K562 (cell line): Measurements from ENCODE around the gene UBXN11. TPM values are rescaled to one million over a fixed set of nuclear protein-coding genes. Genes with fewer than 3 reads are reported as not detected.
A peak's percentile ranks its signal among the peaks of the same experiment; 100 is the strongest.

Experiments used
- ATAC-seq: fragments of 200-7000 bp; cut with Tn5 transposase; 3 replicates; pipeline ENCODE4 v1.9.1; 2020; ENCODE audit warnings: moderate library complexity
- BruUV-seq: library from RNA; stranded (reverse); fragments of 400-500 nt; replicated peaks from 2 replicates; lab custom pipeline; 2021; lab: Mats Ljungman, UMichigan
- CTCF ChIA-PET: fragments of 300-600 bp; formaldehyde crosslinking; extraction: SDS; loops from one replicate; lab custom pipeline; 2021; ENCODE audit warnings: low intra/inter-chr PET ratio; lab: Yijun Ruan, JAX
- POLR2A ChIA-PET: fragments of 300-600, 350-650 bp; sonication (Branson Sonifier 250); formaldehyde crosslinking; extraction: SDS; loops from one replicate; lab custom pipeline; 2021; ENCODE audit warnings: antibody characterized with exemption, inconsistent platforms; lab: Yijun Ruan, JAX
- DNase-seq, 4 experiments: peaks; one replicate each; pipeline versions ENCODE4 v3.0.0 to v3.0.0-alpha.2; 2011 to 2018; ENCODE audit warnings: low spot score in 3 of 4, mixed read lengths in 3 of 4; ENCODE audit errors: extremely low read depth in 1 of 4
- FAIRE-seq: peaks from 2 replicates; lab custom pipeline; 2011; peaks lifted over from hg19 to GRCh38; lab: Jason Lieb, UNC
- H2AFZ ChIP-seq: 2 replicates; pipeline ENCODE4 v1.6.0; 2011; ENCODE audit warnings: low read depth, low read length, control low read depth, inconsistent platforms
- H3K27ac ChIP-seq: fragments of 200-600 bp; 3 replicates; pipeline ENCODE4 v1.8.0; 2011; ENCODE audit warnings: low read depth, mild to moderate bottlenecking, control low read depth, inconsistent platforms, low read length, moderate library complexity, mixed read lengths; ENCODE audit errors: extremely low read depth
- H3K27me3 ChIP-seq, 2 experiments: fragments of 300-600 bp in 1 of 2; 2 replicates in 1 of 2; 3 replicates in 1 of 2; pipeline versions ENCODE4 v1.6.0 to v1.8.0; 2011; ENCODE audit warnings: inconsistent platforms in 2 of 2, low read length in 2 of 2, mild to moderate bottlenecking in 1 of 2, mixed read lengths in 1 of 2, moderate library complexity in 1 of 2; ENCODE audit not compliant: control insufficient read depth in 2 of 2, insufficient read depth in 2 of 2
- H3K36me3 ChIP-seq: fragments of 300-600 bp; 3 replicates; pipeline ENCODE4 v1.8.0; 2011; ENCODE audit warnings: mild to moderate bottlenecking, low read length, inconsistent platforms; ENCODE audit not compliant: control insufficient read depth, insufficient read depth
- H3K4me1 ChIP-seq, 2 experiments: fragments of 200-600 bp in 1 of 2; replicated peaks in 1 of 2; 2 replicates in 1 of 2; 3 replicates in 1 of 2; pipeline versions ENCODE4 v1.5.1 to v1.8.0; 2011; ENCODE audit warnings: inconsistent platforms in 2 of 2, low read length in 2 of 2, mild to moderate bottlenecking in 1 of 2, mixed read lengths in 1 of 2, moderate library complexity in 1 of 2; ENCODE audit not compliant: control insufficient read depth in 2 of 2, insufficient read depth in 2 of 2
- H3K4me2 ChIP-seq: 2 replicates; pipeline ENCODE4 v1.6.1; 2011; ENCODE audit warnings: low read length, control low read depth, inconsistent platforms, mixed read lengths; ENCODE audit not compliant: insufficient read depth
- H3K4me3 ChIP-seq: fragments of 200-600 bp; sonication (generic), shearing (Covaris generic); 2 replicates; pipeline ENCODE4 v1.5.1; 2016; ENCODE audit warnings: control low read depth, inconsistent platforms
- H3K79me2 ChIP-seq: fragments of 200-600 bp; 3 replicates; pipeline ENCODE4 v1.8.0; 2011; ENCODE audit warnings: low read length, inconsistent platforms; ENCODE audit not compliant: control insufficient read depth, insufficient read depth
- H3K9ac ChIP-seq, 2 experiments: 2 replicates each; pipeline versions ENCODE4 v1.6.0 to v1.6.1; 2011; ENCODE audit warnings: low read depth in 2 of 2, low read length in 2 of 2, control low read depth in 1 of 2, inconsistent platforms in 1 of 2, mild to moderate bottlenecking in 1 of 2, mixed read lengths in 1 of 2; ENCODE audit not compliant: insufficient read depth in 1 of 2
- H3K9me1 ChIP-seq: one replicate; pipeline ENCODE4 v1.6.0; 2011; ENCODE audit warnings: inconsistent platforms, mild to moderate bottlenecking, low read length, moderate library complexity; ENCODE audit not compliant: control insufficient read depth, insufficient read depth
- H3K9me3 ChIP-seq: replicated peaks from 2 replicates; pipeline ENCODE4 v1.5.1; 2011; ENCODE audit warnings: low read depth, low read length, inconsistent platforms; ENCODE audit not compliant: control insufficient read depth, insufficient read depth
- H4K20me1 ChIP-seq: replicated peaks from 2 replicates; pipeline ENCODE4 v1.6.1; 2011; ENCODE audit warnings: low read length, inconsistent platforms, mixed read lengths; ENCODE audit not compliant: control insufficient read depth, insufficient read depth
- ARNT ChIP-seq, 2 experiments: fragments of 450-650 bp; IDR thresholded peaks; 2 replicates each; pipeline ENCODE4 v1.6.1; 2016; ENCODE audit warnings: mild to moderate bottlenecking in 1 of 2
- ETV1 ChIP-seq: fragments of 450-650 bp; conservative IDR thresholded peaks from 2 replicates; pipeline ENCODE4 v1.6.1; 2016; ENCODE audit warnings: missing genetic modification characterization, control low read depth, low read depth, missing compliant biosample characterization
- JUND ChIP-seq, 2 experiments: IDR thresholded peaks; 2 replicates in 1 of 2; 3 replicates in 1 of 2; pipeline ENCODE4 v1.6.1; 2011; ENCODE audit warnings: borderline replicate concordance in 2 of 2, low read depth in 2 of 2, low read length in 2 of 2, improper control_type of control experiment in 1 of 2, missing biosample characterization in 1 of 2, missing genetic modification characterization in 1 of 2, missing genetic modification reagents in 1 of 2
- WGBS: fragments of 100-300 bp; shearing (Covaris generic); methylation state at CpG from one replicate; pipeline ENCODE4 v1.1.6; 2016; ENCODE audit warnings: low coverage, mixed read lengths; ENCODE audit not compliant: insufficient coverage; ENCODE audit errors: missing lambda C conversion rate; 5-methylcytosine and 5-hydroxymethylcytosine counted together
- in situ Hi-C: fragments of 300-500 bp; cut with MboI; formaldehyde crosslinking; loops from 4 replicates; pipeline ENCODE4 v1.15.0; 2018; ENCODE audit warnings: inconsistent platforms, mixed read lengths
- intact Hi-C: fragments of 100-400 bp; cut with micrococcal nuclease; formaldehyde crosslinking; loops from 2 replicates; pipeline ENCODE4 v1.14.2; 2022
- polyA plus RNA-seq, 8 experiments: library from polyadenylated mRNA; depleted of rRNA in 4 of 8; stranded (reverse) in 5 of 8; unstranded in 3 of 8; fragments of >200 nt; fragmentation: Nextera tagmentation in 2 of 8; fragmentation: Illumina TruSeq in 1 of 8; extraction: Ambion mirVana in 2 of 8; extraction: Trizol in 1 of 8; gene quantifications; 2 replicates each; pipeline versions ENCODE4 v1.2.1 to v1.2.3, GENCODE V29; 2011 to 2014; ENCODE audit warnings: inconsistent platforms in 1 of 8, missing spikeins in 1 of 8
- total RNA-seq, 7 experiments: library from RNA; depleted of rRNA in 6 of 7; stranded (reverse); fragments of >200 nt in 6 of 7; fragmentation: Illumina TruSeq in 2 of 7; extraction: Trizol in 2 of 7; gene quantifications; 2 replicates each; pipeline versions ENCODE4 v1.2.1 to v1.2.3, GENCODE V29; 2011 to 2021; ENCODE audit warnings: low replicate concordance in 1 of 7
- TF ChIP-seq, protein P1 (sequence below): fragments of 200-800 bp; sonication (Bioruptor generic); IDR thresholded peaks from 2 replicates; pipeline ENCODE4 v1.6.1; 2017; ENCODE audit warnings: missing genetic modification characterization, missing compliant biosample characterization

The UBXN11 gene
- total and polyA plus RNA-seq, 9 of the 15 experiments (the other 6 are each of a cell fraction or from before 2014, with no cell fraction given) = 0.48 to 34.3 (median 11.3) TPM

- H3K4me2 ChIP-seq = no peak overlapping the region
- H3K9ac ChIP-seq = peak overlapping the region in 1 of 2 experiments; percentile 85; a peak in 2 of 4 replicates
- H3K27ac ChIP-seq = no peak overlapping the region
- H4K20me1 ChIP-seq = no peaks in the 10 kb centered on the region
- WGBS = 77% methylated on average over 10 of the region's 11 CpGs
- no peaks in the 10 kb centered on the region for H3K9me1 ChIP-seq
- POLR2A ChIA-PET = interaction anchor here (0.6 to 1.0 kb wide), 2 partner anchors 10 to 469 kb away, joined by 3 to 4 read pairs; no protein-coding TSS in a partner anchor
- H3K4me3 ChIP-seq = no peak overlapping the region
- in situ Hi-C loops = no loop called here
- no peaks in the 10 kb centered on the region for H3K27me3 ChIP-seq
- peaks cover 5% of the 10 kb centered on the region; the same call in 1 of the 3 replicates for H3K36me3 ChIP-seq
- DNase-seq = no peak
- FAIRE-seq = no peak
- peaks cover 39 to 60% of the 10 kb centered on the region in 2 experiments for H3K4me1 ChIP-seq
- intact Hi-C loops = no loop called here
- no peaks in the 10 kb centered on the region for H3K79me2 ChIP-seq
- no peak for ATAC-seq
- H3K9me3 ChIP-seq = no peaks in the 10 kb centered on the region
- CTCF ChIA-PET = interaction anchor here (0.7 kb wide), 1 partner anchor 57 kb away, joined by 3 read pairs; no protein-coding TSS in a partner anchor
- TF ChIP-seq ETV1 (tag) (no peak), JUND (IDR thresholded peaks at IDR 0.05; ENCODE audit: borderline replicate concordance, low read depth, low read length) (no peak), JUND (tag; IDR thresholded peaks at IDR 0.05; ENCODE audit: borderline replicate concordance, low read depth, low read length) (no peak), ARNT (IDR thresholded peaks at IDR 0.05) (no peak)
- TF ChIP-seq, protein P1, sequence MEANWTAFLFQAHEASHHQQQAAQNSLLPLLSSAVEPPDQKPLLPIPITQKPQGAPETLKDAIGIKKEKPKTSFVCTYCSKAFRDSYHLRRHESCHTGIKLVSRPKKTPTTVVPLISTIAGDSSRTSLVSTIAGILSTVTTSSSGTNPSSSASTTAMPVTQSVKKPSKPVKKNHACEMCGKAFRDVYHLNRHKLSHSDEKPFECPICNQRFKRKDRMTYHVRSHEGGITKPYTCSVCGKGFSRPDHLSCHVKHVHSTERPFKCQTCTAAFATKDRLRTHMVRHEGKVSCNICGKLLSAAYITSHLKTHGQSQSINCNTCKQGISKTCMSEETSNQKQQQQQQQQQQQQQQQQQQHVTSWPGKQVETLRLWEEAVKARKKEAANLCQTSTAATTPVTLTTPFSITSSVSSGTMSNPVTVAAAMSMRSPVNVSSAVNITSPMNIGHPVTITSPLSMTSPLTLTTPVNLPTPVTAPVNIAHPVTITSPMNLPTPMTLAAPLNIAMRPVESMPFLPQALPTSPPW (CRISPR knock-in tag) = no peak
- TF ChIP-seq, all 486 proteins: peak for 0
- no TSS peak for BruUV-seq
- no peak overlapping the region for H2AFZ ChIP-seq
These were observed 15.6 kb downstream of the UBXN11 start for GRCh38 chr1:26290882-26291261.
